Stimulated activated CD4-positive, alpha-beta T cell treated with anti-CD3 and anti-CD28 coated beads, Interleukin-4, amount 100 ng/mL, for 4 hours (primary cell): Measurements from ENCODE around the gene AJM1.

Experiments
- DNase-seq, 2 experiments: peaks; one replicate each; pipeline ENCODE4 v3.0.0-alpha.2; 2020

The AJM1 gene

DNA sequence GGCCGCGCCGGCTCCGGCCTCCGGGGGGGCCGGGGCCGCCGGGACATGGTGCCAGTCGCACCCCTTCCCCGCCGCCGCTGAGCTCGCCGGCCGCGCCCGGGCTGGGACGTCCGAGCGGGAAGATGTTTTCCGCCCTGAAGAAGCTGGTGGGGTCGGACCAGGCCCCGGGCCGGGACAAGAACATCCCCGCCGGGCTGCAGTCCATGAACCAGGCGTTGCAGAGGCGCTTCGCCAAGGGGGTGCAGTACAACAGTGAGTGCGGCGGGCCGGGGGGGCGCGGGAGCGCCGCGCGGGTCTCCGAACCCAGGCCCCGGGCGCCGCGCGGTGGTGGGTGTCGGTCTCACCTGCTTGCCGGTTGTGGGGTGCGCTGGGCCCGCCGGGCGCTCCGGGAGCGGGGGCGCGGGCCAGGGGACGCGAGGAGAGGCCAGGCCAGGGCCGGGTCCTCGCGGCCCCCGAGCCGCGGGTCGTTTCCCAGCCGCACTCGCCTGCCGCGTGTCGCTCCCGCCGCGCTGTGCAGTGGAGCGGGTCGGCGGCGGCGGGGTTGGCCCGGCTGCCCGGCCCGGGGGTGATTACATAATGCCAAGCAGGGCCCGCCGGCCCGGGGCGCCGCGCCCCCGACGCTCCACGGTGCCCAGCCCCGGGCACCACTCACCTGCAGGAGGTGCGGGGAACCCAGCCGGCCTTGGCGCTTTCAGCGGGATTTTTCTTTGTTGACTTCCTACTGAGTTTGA is 34.0 kb upstream of the AJM1 start:
- DNase-seq: peak; percentile 51 to 52

DNA sequence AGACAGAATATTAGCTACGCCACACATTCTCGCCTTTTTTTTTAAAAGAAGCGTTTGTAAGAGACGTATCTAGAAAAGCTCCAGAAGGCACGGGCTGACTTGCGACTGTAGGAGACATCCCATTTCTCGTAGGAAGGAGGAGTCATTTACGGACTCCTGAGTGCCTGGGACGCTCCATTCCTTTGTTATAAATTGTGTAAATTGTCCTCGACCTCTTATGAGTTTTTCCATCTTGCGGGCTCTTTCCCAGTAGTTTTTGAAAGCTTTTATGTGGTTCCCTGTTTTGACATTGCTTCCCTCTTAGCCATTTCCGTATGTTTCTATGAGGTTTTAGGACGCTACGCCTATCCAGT is 33.5 kb upstream of the AJM1 start:
- DNase-seq: no peak

DNA sequence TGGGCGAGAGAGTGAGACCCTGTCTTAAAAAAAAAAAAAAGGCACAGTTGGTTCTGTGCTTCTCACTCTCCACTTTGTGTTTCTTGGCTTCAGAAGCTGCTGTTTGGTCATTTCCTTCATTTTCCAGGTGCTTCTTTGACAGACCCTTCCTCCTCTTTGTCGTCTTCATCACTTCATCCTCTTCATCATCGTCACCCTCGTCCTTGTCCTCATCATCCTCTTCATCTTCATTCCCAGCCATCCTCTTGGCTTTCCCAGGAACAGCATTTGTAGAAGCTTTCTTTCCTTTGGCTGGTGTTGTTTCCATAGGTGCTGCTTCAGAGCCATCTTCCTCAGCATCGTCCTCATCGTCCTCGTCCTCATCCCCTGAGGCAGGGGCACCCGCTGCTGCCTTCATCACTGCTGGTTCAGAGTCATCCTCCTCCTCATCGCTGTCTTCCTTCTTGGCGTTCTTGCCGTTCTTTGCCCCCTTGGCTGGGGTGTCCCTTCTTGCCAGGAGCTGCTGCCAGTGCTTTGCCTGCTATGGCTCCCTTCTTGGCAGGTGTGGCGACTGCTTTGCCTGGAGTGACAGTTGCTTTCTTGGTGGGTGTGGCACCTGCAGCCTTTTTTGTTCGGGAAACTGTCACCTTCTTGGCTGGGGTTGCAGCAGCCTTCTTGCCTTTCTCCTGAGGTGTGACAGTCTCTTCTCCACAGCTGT is 27.4 kb upstream of the AJM1 start:
- DNase-seq: no peak

DNA sequence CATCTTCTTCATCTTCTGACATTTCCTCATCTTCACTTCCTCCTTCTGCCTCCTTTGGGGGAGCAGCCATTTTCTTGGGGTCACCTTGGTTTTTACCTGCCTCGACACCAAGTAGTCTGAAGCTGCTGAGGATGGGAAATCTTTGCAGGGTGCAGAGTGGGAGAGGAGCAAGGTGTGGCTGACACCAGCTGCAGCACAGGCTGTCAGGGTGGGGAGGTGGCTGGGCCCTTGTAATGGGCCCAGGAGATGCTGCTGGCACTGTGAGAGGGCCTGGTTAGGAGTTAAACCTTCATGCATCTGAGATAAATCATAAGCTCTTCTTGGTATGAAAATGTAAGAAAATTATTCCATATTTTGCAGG is 26.9 kb upstream of the AJM1 start:
- DNase-seq: no peak

DNA sequence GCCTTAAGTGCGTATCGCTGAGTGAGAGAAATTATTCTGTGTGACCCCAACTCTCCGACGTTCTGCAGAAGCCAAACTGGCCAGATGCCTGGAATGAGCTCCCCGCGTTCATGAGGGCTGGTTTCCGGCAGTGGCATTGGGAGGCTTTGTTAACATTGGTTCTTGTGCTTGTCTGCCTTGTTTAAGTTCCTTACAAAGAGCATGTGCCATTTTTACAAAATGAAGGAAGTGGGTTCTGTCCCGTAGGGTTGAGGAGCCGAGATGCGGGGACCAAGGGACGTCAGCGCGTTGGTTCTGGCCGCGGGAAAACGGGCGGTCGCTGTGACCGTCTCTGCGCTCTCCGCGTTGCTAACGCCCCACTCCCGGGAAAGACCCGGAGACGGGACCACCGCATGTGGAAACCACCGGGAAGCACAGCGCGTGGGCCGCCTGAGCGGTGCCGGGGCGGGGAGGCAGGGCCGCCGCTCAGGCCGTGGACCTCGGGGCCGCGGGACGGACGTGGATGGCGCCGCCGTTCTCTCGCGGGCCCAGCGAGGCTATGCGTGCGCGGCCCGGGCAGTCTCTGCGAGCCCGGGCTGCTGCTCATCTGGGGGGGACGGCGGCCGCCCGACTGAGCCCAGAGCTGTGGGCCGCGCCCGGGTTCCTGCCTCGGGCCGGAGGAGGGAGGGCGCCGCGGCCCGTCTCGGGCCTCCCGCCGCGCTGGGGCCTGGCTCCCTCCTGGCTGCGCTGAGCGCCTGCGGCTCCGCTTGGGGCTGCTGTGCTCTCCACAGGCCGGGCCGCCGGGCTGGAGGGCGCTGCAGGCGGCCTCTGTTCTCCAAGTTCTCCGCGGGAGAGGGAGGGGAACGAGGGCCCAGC is 21.1 kb upstream of the AJM1 start:
- no peak for DNase-seq

DNA sequence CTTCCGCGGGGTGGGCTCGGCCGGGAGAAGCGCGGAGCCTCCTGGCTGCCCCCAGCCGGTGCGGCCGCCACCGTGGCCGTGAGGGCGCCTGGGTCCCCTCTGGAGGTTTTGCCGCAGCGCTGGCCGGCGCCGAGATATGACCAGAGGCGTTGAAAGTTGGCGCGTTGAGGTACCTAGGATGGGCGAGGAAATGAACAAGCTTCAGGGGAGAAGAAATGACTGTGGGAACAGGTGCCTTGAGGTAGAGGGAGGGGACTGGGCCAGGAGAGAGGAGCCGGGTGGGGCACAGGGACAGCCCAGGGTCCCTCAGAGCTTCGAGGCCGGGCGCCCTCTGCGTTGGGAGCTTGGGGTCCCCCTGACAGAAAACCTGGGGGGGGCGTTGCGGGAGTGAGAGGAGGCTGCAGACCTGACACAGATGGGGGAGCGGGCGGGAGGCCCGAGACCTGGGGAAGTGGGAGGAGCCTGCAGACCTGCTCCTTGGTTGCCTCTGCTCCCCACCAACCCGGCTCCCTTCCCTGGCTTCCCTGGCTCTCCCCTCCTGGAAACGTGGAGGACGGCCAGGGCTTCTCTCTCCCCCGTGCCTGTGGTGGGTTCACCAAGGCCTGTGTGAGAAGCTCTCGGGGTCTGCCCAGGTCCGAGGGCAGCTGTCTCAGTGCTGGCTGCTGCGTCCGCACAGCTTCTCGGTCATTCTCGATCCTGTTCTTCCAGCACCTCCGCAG is 20.3 kb upstream of the AJM1 start:
- no peak for DNase-seq

DNA sequence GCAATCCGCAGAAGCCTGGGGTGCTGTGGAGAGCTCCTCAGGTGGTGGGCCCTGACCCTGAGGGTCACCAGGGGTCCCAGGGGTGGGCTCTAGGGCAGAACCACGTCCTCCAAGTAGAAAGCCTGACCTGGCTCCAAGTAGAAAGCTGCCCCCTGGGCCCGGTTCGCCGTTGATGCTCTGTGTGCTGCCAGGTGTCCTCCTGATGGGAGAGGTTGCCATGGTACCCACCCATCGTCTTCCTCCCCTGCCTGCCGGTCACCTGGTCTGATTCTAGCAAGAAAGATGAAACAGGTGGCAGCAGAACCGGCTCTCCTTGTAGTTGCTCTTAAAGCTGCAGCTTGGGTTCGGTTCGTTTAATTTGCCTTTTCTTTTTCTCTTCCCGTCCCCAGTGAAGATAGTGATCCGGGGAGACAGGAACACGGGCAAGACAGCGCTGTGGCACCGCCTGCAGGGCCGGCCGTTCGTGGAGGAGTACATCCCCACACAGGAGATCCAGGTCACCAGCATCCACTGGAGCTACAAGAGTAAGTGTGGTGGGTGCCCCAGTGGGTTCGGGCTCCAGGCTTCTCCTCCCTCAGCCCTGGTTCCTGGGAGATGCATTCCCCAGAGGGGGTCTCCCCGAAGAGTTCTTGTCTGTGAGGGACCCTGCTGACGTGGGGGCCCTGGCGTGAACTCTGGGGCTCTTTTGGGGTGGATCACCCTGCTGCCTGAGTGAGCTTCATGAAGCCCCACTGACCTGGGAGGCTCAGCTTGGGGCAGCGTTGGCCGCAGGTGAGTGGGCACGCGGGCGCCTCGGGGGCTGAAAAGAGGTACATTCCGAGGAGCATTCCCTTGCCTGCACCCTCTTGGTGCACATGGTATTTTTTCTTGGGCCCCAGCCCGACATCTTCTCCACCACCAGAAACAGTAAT is 18.9 kb upstream of the AJM1 start:
- no peak for DNase-seq

DNA sequence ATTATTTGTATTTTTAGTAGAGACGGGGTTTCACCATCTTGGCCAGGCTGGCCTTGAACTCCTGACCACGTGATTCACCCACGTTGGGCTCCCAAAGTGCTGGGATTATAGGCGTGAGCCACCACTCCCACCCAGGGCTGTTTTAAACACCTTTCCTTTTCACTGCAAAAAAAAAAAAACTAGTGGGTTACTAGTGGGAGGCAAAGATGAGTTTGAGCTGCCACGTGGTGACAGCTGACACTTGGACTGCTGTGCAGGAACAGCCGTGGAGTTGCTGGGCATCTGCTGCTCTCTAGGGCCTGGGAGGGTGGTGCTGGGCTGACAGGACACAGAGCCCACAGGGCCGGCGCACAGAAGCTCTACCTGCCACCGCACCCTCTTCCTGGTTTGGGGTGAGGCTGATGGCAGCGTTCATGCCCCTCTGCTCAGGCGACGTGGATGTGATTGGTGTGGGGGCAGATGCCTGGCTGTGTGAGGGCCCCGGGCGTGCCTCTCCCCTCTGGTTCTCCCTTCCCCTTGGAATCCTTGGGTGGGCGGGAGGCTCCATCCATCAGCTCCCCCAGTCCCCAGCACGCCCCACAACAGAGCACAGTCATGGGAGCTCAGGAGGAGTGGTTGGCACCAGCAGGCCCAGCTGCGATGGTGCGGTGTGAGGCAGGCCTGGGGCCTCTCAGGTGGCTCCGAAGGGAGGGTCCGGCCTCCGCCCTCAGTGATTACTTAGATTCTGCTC is 17.6 kb upstream of the AJM1 start:
- no peak for DNase-seq

DNA sequence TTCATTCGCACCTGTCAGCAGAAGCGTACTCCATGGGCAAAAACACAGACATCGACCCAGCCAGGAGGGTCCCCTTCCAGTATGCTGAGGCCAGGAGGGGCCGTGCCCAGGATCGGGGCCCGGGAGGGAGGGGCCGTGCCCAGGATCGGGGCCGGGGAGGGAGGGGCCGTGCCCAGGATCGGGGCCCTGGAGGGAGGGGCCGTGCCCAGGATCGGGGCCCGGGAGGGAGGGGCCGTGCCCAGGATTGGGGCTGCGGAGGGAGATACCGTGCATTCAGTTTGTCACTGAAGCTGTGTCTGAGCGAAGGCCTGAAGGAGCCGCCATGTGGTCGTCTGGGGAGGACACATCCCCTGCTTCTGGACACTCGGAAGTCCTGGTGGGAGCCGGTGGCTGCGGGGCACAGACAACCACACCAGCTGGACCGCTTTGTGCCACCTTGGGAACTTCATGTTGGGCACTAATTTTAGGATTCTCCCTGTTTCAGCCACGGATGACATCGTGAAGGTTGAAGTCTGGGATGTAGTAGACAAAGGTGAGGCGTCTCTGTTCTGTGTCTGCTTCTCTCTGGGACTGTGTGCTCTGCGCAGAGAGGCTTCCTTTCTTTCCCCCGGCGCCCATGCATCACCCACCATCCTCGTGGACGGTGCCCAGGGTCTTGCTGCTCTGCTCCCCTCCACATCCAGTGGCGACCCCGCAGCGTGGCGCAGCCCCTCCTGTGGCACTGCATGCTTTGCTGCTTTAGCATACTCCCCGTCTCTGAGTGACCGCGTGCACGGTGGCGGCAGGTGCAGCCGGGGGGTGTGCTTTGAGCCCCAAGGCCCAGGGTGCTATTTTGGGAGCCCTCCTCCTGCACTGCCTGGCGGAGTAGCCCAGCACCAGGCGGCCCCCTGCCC is 16.7 kb upstream of the AJM1 start:
- DNase-seq: no peak

DNA sequence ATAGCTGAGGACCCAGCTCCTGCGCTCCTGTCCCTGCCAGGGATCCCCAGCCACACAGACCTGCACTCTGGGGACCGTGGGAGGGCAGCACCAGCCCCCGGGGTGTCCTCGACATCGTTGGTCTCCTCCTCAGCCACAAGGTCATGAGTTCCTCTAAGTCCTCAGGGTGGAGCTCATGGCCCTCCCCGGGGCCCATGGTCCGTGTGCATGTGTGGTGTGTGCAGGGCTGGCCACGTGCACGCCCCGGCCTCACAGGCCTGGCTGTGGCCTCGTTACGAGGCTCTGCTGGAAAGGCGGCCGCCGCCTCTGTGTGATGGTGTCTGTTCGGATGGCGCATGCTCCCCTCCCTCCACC is 16.1 kb upstream of the AJM1 start:
- DNase-seq: no peak

DNA sequence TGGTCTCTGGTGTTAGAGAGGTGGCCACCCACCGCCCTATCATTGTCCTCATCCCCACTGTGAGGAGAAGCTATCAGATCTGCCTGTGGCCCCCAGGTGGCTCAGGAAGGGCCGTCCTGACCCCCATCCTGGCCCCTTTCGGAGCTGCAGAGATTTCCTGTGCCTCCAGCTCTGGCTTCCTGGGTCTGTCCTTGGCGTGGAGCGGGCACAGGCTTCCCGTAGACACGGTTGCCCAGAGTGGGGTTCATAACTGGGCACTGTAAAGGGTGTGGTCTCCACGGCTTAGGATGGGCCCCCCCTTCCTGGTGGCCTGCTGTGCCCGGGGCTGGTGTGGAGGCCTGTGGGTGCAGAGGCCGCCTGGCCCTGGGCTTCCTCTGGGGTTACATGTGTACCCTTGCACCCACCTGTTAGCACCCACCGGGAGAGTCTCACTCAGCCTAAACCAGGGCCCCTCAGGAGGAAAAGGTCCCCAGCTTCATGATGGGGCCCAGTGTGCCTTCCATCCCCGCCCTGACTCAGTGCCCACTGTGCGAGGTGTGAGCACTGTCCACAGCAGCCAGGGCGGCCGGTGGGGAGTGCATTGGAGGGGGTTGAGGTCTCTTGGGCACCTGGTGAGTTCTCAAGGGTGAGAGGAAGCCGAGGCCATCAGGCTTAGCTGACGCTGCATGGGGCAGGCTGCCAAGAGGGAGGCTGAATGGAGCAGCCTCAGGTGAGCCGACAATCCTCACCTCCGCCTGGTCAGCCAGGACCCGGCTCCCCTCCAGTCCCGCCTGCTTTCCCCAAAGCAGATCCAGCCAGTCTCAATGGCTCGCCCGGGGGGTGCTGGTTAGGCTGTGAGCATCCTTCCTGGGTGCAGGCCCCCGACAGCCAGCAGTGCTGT is 15.3 kb upstream of the AJM1 start:
- no peak for DNase-seq

DNA sequence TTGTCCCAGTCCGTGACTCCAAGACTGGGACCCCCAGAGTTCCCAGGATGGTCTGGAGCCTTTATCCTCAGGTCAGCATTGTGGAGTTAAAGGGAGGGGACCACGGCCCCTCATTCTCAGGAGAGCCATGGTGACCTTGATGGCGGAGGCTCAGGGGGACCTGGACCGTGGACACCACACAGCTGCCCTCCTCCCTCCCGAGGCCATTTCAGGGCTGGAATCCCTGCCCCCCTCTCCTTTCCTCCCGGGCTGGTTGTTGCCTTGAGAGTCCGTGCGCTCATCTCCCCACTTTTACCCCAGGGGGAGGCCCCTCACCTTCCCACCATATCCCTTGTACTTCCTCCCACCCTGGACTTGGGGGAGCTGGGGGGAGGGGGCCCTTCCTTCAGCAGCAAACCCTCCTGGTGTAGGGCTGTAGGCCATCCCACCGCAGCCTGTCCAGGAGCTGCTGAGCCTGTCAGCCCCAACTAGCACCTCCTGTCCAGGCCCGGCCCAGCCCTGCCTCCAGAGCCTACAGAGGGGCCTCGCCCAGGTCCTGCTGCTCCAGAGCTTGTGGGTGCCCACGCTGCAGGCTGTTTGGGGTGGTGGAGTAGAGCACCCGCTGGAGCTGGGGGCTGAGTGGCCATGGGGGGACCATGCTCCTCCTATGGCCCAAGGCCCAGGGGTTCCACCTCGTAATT is 14.3 kb upstream of the AJM1 start:
- no peak for DNase-seq

DNA sequence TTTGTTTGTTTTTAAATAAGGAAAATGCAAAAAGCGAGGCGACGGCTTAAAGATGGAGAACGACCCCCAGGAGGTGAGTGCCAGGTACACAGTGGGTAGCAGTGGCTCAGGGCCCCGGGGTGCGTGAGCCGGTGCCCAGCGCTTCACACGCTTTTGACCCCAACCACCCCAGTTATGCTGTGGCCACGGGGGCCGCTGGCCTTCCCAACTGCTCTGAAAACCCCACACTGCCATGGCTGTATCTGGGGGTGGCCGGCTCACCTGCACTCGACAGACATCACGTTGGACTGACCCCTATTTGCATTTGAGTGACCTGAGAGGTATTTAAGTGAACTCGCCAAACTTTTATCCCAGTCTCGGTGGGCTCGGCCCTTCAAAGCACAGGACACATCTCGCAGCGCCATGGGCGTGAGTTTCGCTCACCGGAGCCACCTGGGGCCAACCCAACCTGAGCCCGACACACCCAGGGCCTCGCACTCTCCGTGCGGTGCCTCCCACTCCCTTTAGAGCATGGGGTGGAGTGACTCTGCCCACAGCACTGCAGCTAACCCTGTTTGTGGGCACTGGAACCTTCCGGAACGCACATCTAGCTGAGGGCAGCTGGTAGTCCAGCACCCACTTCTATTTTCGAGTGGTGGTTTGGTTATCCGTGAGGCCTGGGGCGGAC is 13.7 kb upstream of the AJM1 start:
- DNase-seq: no peak

DNA sequence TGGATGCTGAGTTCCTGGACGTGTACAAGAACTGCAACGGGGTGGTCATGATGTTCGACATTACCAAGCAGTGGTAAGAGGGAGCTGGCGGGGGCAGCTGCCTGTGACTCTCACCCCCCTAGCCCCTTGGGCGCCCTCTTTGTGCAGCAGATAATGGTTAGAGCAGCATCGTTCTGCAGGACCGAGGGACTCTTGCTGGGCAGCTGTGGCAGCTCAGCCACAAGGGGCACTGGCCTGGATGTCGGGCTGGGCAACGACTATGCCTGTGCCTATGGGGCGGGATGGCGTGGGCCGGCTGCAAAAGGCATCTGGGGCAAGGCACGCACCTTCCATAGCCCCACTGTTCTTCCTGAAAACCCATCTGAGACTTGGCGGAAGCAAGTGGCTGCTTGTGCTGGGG is 12.9 kb upstream of the AJM1 start:
- no peak for DNase-seq

DNA sequence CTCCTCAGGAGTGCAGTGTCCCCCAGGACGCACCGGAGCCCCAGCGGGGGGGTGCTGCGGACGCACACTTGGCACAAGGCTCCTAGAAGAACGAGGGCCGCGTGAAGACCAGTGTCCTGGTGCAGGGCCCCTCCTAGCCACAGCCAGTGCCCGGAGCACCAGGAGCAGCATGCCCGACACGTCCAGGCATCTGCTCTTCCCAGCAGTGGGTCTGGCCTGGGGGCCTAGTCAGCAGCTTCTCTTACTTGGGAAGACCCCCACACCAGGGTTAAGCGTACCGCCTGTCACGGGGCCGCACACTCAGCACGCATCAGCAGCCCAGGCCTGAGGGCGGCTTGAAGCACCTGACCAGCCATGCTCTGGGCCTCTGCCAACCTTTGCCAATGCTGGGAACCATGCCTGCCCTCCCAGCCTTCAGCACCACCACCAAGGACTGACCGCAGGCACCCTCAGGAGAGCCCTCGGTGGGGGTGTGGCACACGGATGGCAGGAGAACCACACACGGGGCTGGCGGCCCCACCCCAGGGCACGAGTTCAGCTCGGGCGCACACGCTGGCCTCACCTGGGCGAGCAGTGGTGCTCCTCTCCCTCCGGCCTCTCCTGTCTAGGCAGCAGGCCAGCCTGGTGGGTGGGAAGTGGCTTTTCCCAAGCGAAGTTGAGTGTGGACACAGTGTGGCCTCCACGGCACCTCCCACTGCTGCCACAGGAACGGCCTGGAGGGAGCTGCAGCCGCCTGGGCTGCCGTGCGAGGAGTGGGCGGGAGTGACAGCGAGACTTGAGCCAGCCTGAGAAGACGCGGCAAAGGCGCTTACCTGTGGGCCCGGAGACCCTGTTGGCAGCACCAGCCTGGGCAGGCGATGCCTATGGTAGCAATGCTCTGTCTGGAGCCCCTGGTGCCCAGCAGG is 12.0 kb upstream of the AJM1 start:
- DNase-seq: no peak

DNA sequence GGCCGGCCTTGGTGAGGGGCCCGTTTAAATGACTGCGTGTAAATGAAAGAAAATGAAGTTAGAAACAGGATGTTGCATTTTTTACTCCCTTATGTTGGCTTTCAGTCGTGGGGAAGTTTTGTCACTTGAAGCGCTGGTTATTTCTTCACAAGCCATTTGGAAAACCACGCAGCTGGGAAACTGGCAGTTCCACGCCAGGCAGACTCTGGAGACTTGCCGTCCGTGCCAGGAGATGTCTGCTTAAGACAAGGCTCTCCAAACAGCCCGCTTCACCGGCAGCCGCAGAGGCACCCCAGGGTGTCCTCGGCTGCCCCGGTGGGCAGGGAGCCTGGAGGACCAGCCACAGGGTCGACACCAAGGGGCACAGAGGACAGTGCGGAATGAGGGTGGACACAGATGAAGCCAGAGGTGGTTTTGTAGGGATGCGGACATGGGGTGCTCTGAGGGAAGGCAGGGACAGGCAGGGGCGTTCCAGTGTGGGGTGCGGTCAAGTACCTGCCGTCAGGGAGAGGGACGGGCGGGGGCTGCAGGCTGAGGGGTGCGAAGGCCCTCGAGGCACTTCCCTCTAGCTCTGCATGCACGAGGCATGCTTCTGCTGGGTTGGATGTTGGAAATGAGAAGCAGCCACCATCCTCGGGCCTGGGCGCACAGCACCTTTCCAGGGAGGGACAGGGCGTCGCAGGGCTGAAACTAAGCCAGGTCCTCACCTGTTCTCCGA is 11.1 kb upstream of the AJM1 start:
- DNase-seq: no peak

DNA sequence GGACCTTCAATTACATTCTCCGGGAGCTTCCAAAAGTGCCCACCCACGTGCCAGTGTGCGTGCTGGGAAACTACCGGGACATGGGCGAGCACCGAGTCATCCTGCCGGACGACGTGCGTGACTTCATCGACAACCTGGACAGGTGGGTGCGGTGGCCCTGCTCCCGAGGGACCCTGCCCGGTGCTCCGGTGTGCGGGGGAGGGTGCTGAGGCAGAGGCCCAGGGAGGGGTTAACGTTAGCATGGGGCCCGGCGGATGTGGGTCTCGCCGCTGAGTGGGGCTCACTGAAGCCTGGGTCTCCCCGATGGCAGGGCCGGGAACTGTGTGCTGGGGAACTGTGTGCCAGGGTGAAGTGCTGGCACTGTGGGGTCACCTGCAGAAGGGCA is 10.6 kb upstream of the AJM1 start:
- DNase-seq: no peak
